SK-N-SH treated with all-trans-retinoic acid at 6 μM for 48 hours (cell line): Measurements from ENCODE around the gene FAM111A.

Experiments
- BACH2 ChIP-seq: fragments of 250-450 bp; sonication (Bioruptor Pico); IDR thresholded peaks from 2 replicates; pipeline ENCODE4 v1.9.0; 2021; ENCODE audit warnings: mild to moderate bottlenecking, borderline replicate concordance
- ZFP3 ChIP-seq: fragments of 250-450 bp; sonication (Bioruptor Pico); IDR thresholded peaks from 2 replicates; pipeline ENCODE4 v1.5.0; 2020; ENCODE audit warnings: mild to moderate bottlenecking, moderate library complexity

DNA sequence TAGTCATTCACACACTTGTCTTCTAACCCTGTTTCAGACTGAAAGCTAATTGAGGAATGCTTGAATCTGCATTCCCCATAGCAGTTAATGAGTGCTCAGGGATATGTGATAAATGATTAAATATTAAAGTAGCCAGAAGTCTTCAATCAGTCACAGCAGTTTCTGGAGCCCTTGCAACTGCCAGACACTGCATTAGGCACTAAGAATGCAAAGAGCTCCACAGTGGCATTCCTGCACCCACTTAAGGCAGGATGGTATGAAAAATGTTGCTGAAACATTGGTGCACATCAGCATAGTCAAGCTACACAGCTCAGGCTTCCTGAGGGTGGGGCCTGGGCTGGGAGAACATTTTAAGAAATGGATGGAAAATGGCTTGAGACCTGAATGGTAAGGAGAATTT is 35.7 kb downstream of the FAM111A start:
- TF ChIP-seq ZFP3 (CRISPR knock-in tag), result no peak
- no peak for TF ChIP-seq BACH2 (CRISPR knock-in tag)
